ENCODE data around the gene BACH2.

- TF ChIP-seq CTCF (IDR thresholded peaks at IDR 0.05) (no peak), EZH2phosphoT487 (IDR thresholded peaks at IDR 0.05) (peak; percentile 30)
Observed at GRCh38 chr6:90216072-90216977, 80.3 kb downstream of the BACH2 start.

All from neural progenitor cell (in vitro differentiated cells).